Stomach (tissue), 9 donors: Measurements from ENCODE around the gene RASAL3. TPM values are rescaled to one million over a fixed set of nuclear protein-coding genes. Genes with fewer than 3 reads are reported as not detected.

Experiments used
- DNase-seq, 2 donors: peaks; one replicate each; pipeline versions ENCODE4 v3.0.0 to v3.0.0-alpha.2; 2013 to 2019
- H3K27ac ChIP-seq, 5 donors: fragments of 200-600 bp in 4 of 5; sonication (generic) in 4 of 5; one replicate each; pipeline ENCODE4 v1.5.1; 2013 to 2019; ENCODE audit warnings: mild to moderate bottlenecking in 1 of 5, moderate library complexity in 1 of 5
- H3K27me3 ChIP-seq, 3 donors: fragments of 200-600 bp; sonication (generic); one replicate each; pipeline ENCODE4 v1.5.1; 2017 to 2019; ENCODE audit warnings: mixed run types in 1 of 3
- H3K36me3 ChIP-seq, 4 donors: fragments of 200-600 bp; sonication (generic); 1 replicate in 3 of 4; 2 replicates in 1 of 4; pipeline ENCODE4 v1.5.1; 2016 to 2019
- H3K4me1 ChIP-seq, 4 donors: fragments of 200-600 bp; sonication (generic); one replicate each; pipeline ENCODE4 v1.5.1; 2016 to 2019
- H3K4me3 ChIP-seq, 4 donors: fragments of 200-600 bp; sonication (generic) in 3 of 4; one replicate each; pipeline ENCODE4 v1.5.1; 2016 to 2019; ENCODE audit warnings: mild to moderate bottlenecking in 1 of 4
- H3K9me3 ChIP-seq, 4 donors: fragments of 200-600 bp; sonication (generic); one replicate each; pipeline ENCODE4 v1.5.1; 2016 to 2019
- EP300 ChIP-seq: sonication (generic); formaldehyde crosslinking; IDR thresholded peaks from one replicate; pipeline ENCODE4 v1.6.1; 2017; ENCODE audit warnings: antibody characterized with exemption
- POLR2A ChIP-seq, 4 donors: fragments of 450-650 bp; IDR thresholded peaks; one replicate each; pipeline ENCODE4 v1.6.1; 2016; ENCODE audit warnings: antibody characterized with exemption in 4 of 4, control low read depth in 2 of 4, mild to moderate bottlenecking in 1 of 4, moderate library complexity in 1 of 4
- POLR2AphosphoS5 ChIP-seq, 3 donors: sonication (generic); formaldehyde crosslinking; IDR thresholded peaks; one replicate each; pipeline ENCODE4 v1.6.1; 2016; ENCODE audit warnings: antibody characterized with exemption in 3 of 3
- WGBS, 5 donors: extraction: QIAGEN DNeasy Blood & Tissue Kit in 3 of 5; methylation state at CpG; one replicate each; pipeline versions ENCODE4 v1.1.5 to v1.1.7; 2013 to 2018; 5-methylcytosine and 5-hydroxymethylcytosine counted together
- intact Hi-C: fragments of 100-400 bp; cut with DNase I; formaldehyde crosslinking; loops from one replicate; pipeline ENCODE4 v1.15.1; 2023; ENCODE audit warnings: low total_unique reads
- polyA plus RNA-seq, 3 donors: library from polyadenylated mRNA; stranded (reverse); fragments of 200-250 nt; gene quantifications; one replicate each; pipeline ENCODE4 v1.2.3, GENCODE V29; 2013
- total RNA-seq, 5 donors: library from RNA; depleted of rRNA; stranded (reverse); fragments of >200 nt; gene quantifications; one replicate each; pipeline versions ENCODE4 v1.1.0 to v1.2.3, GENCODE V29; 2014 to 2016
- TF ChIP-seq, protein P1 (sequence below), 7 experiments: fragments of 450-650 bp in 4 of 7; fragments of 200-600 bp in 3 of 7; sonication (generic) in 3 of 7; IDR thresholded peaks; one replicate each; pipeline ENCODE4 v1.5.1; 2016 to 2019; ENCODE audit warnings: antibody characterized with exemption in 7 of 7, control low read depth in 2 of 7, mild to moderate bottlenecking in 1 of 7
- donor health status: healthy with polysubstance abuse.
- donor health status: Bipolar disorder and iron deficiency.
- donor health status: healthy.

The RASAL3 gene
- total and polyA plus RNA-seq, 8 donors: 1.1 to 21.2 (median 3.0) TPM

- peaks cover 4 to 39% (median 19%) of the 10 kb centered on the region in 3 donors for H3K27me3 ChIP-seq
- peak; percentile 89 to 91 for DNase-seq
- TF ChIP-seq POLR2AphosphoS5 (IDR thresholded peaks at IDR 0.05): peak; percentile 56 to 88 (median 64)
- TF ChIP-seq EP300: no peak
- TF ChIP-seq, protein P1, sequence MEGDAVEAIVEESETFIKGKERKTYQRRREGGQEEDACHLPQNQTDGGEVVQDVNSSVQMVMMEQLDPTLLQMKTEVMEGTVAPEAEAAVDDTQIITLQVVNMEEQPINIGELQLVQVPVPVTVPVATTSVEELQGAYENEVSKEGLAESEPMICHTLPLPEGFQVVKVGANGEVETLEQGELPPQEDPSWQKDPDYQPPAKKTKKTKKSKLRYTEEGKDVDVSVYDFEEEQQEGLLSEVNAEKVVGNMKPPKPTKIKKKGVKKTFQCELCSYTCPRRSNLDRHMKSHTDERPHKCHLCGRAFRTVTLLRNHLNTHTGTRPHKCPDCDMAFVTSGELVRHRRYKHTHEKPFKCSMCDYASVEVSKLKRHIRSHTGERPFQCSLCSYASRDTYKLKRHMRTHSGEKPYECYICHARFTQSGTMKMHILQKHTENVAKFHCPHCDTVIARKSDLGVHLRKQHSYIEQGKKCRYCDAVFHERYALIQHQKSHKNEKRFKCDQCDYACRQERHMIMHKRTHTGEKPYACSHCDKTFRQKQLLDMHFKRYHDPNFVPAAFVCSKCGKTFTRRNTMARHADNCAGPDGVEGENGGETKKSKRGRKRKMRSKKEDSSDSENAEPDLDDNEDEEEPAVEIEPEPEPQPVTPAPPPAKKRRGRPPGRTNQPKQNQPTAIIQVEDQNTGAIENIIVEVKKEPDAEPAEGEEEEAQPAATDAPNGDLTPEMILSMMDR (IDR thresholded peaks at IDR 0.05): no peak
- no peak for TF ChIP-seq POLR2A (IDR thresholded peaks at IDR 0.05)
- H3K27ac ChIP-seq: peak overlapping the region; percentile 44 to 89 (median 56)
- H3K9me3 ChIP-seq: no peaks in the 10 kb centered on the region
- peak overlapping the region; percentile 45 to 58 (median 51) for H3K4me3 ChIP-seq
- 12 to 18% (median 15%) methylated on average over 20 to 37 of the region's 37 CpGs for WGBS, 5 donors
- peaks cover 32 to 54% (median 47%) of the 10 kb centered on the region in 4 donors for H3K4me1 ChIP-seq
- intact Hi-C loops: loop anchor here (10.0 kb wide), 1 partner anchor 102 kb away; no protein-coding TSS in a partner anchor
- H3K36me3 ChIP-seq: peaks cover 0 to 34% (median 1%) of the 10 kb centered on the region in 4 donors
Observed at GRCh38 chr19:15452111-15453047, 12.0 kb downstream of the RASAL3 start.

DNA sequence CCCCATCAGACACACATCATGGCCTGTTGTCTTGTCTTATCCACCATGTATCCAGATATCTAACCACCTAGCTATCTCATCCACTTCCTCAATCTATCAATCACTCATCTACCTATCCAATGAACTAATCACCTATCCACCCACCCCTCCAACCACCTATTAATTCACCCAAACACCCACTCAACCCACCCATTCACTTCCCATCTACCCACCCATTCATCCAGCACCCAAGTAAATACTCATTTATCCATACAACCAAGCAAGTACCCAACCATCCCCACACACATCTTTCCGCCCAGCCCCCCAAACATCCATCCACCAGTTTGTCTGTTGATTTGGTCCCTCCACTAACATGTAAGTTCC lies 13.8 kb downstream of the RASAL3 start:
- intact Hi-C loops: loop anchor here (10.0 kb wide), 1 partner anchor 104 kb away; no protein-coding TSS in a partner anchor
- TF ChIP-seq POLR2A (IDR thresholded peaks at IDR 0.05): no peak
- TF ChIP-seq EP300: no peak
- TF ChIP-seq, protein P1 (IDR thresholded peaks at IDR 0.05): no peak
- no peak for TF ChIP-seq POLR2AphosphoS5 (IDR thresholded peaks at IDR 0.05)

GRCh38 chr19:15449620-15450527 lies 14.5 kb downstream of the RASAL3 start, which contains the start of gene WIZ:
WIZ (minus strand) TSS chr19:15449956; CDS start chr19:15448307, 1,649 bp downstream.
- Histone ChIP-seq H3K36me3 (peaks cover 0 to 27% (median 17%) of the 10 kb centered on the region in 4 donors), H3K4me1 (peaks cover 22 to 42% (median 38%) of the 10 kb centered on the region in 4 donors), H3K4me3 (peak within 1 kb of the TSS; percentile 69 to 83 (median 74)), H3K9me3 (no peaks in the 10 kb centered on the region), H3K27me3 (peaks cover 0 to 14% (median 0%) of the 10 kb centered on the region in 3 donors), H3K27ac (peak within 1 kb of the TSS; percentile 65 to 89 (median 85))
- intact Hi-C loops: loop anchor here (10.0 kb wide), 1 partner anchor 105 kb away; no protein-coding TSS in a partner anchor
- 1 to 8% (median 3%) methylated on average over 17 to 67 of the region's 77 CpGs; no CpG with 5 or more reads in 1 of the 5 donors for WGBS, 5 donors
- peak; percentile 88 to 92 for DNase-seq
- peak in 2 of 3 donors; percentile 11 to 54 for TF ChIP-seq POLR2AphosphoS5 (IDR thresholded peaks at IDR 0.05)
- TF ChIP-seq, protein P1 (IDR thresholded peaks at IDR 0.05): no peak

More for the DNA sequence above, 13.8 kb downstream of the RASAL3 start:
- H3K4me1 ChIP-seq: peaks cover 22 to 42% (median 38%) of the 10 kb centered on the region in 4 donors
- H3K27ac ChIP-seq: peak overlapping the region; percentile 55 to 89 (median 84)
- H3K27me3 ChIP-seq: peaks cover 0 to 20% (median under 1%) of the 10 kb centered on the region in 3 donors
- DNase-seq: no peak
- WGBS, 5 donors: 88 to 95% (median 93%) methylated on average over 1 of the region's 1 CpG
- no peaks in the 10 kb centered on the region for H3K9me3 ChIP-seq
- no peak overlapping the region for H3K4me3 ChIP-seq
- peaks cover 0 to 22% (median 10%) of the 10 kb centered on the region in 4 donors for H3K36me3 ChIP-seq
